HG03469 (cell line): ENCODE measurements around the gene CD2.
A peak's percentile ranks its signal among the peaks of the same experiment; 100 is the strongest.
"Not testable (repeated sequence)": the region's sequence is repeated elsewhere in the genome, so short reads cannot be mapped to it uniquely, and the experiment has no call there.

Experiments used
- ATAC-seq: cut with Tn5 transposase; IDR thresholded peaks from one replicate; pipeline ENCODE4 v1.9.1; 2021; ENCODE audit warnings: mild to moderate bottlenecking, moderate library complexity, moderate number of reproducible peaks; ENCODE audit not compliant: unreplicated experiment

The CD2 gene

GRCh38 chr1:116756092-116756491 is 1.9 kb downstream of the CD2 start:
- not testable (repeated sequence) for ATAC-seq

GRCh38 chr1:116758456-116758815 is 4.2 kb downstream of the CD2 start:
- not testable (repeated sequence) for ATAC-seq

- ATAC-seq, result no peak
Observed at GRCh38 chr1:116759636-116760035, 5.4 kb downstream of the CD2 start.

DNA sequence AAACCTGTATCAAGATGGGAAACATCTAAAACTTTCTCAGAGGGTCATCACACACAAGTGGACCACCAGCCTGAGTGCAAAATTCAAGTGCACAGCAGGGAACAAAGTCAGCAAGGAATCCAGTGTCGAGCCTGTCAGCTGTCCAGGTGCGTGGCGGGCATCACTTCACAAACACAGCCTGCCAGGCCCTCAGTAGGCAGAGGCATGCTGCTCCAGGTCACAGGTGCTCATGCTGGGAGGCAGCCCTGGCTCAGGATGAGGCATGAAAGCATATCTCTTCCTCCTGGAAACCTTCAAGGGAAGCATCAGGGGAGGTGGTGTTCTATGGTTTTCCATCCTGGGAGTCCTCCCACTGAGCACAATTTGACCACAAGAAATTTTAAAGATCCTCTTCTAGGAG is 6.3 kb downstream of the CD2 start:
- ATAC-seq, result no peak

DNA sequence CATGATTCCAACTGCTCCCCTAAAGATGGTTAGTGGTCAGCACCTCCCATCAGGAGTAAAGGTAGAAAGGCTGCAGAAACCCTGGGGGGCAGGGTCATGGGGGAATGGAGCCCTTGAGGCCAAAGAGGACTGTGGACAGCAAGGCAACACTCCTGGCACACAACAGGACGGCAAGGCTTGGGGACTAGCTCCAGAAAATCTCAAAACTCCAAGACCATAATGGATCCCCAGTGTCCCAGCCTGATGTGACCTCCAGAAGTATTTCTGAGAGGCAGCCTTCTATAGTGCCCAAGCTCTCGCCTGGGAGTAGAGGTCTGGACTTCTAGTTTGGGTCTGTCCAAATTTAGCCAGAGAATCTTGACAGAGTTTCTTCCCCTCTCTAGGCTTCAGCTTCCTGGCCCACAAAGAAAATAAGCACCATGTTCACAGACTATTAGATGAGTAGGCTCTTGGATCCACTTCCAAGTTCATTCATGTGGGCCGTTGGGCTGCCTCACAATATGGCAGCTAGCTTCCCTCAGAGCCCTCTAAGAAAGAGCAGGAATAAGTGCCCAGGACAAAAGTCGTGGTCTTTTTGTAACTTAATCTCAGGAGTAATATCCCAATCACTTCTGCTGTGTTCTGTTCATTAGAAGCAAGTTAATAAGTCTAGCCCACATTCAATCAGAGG is 6.9 kb downstream of the CD2 start:
- ATAC-seq, result no peak

GRCh38 chr1:116762281-116762680 is 8.1 kb downstream of the CD2 start:
- no peak for ATAC-seq

DNA sequence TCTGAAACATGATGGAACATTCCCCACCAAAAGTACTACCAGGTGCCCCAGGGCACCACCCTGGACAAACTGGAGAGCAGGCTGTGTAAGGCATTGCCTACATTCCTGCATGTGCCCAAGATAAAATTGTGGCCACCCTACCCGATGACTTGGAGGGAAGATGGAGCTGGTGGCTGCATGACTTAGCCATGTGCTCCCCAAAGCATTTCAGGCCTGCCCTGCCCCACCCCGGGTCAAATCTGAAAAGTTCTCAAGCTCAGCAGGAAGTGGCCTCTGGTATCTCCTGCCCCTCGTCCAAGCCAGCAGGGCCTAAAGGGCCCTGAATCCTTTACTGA is 8.5 kb downstream of the CD2 start:
- no peak for ATAC-seq

GRCh38 chr1:116763116-116763786 is 9.0 kb downstream of the CD2 start:
- ATAC-seq, result no peak

DNA sequence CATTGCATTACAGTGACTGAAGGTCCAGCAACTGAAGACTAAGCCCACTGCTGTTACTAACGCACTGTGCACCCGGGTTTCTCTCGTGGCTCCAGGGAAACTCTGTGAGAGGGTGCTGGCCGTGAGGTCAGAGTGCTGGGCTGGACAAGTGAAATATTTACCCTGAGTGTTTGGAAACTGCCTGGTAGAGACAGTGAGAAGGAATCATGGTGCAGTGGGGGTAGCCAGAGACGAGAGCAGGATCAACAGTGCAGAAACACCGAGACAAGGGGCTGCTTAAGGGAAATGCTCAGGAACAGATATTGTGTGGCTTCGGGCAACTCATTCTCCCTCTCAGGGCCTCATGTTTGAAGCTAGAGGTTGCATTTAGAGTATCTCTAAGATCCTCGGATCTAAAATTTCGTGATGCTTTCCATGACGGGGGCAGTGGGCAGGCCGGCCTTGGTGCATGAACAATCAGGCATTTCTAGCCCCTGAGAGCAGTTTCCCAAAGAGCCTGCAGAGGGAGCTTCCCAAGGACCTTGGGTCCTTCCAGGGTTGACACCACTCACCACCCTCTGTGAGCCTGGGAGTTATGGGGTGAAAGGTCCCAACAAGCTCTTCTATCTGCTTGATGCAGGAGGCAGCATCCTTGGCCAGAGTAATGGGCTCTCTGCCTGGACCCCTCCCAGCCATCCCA is 9.7 kb downstream of the CD2 start:
- ATAC-seq, result no peak

GRCh38 chr1:116764466-116764898 is 10.3 kb downstream of the CD2 start:
- ATAC-seq, result no peak

GRCh38 chr1:116764906-116765862 is 11.0 kb downstream of the CD2 start:
- ATAC-seq, result no peak

DNA sequence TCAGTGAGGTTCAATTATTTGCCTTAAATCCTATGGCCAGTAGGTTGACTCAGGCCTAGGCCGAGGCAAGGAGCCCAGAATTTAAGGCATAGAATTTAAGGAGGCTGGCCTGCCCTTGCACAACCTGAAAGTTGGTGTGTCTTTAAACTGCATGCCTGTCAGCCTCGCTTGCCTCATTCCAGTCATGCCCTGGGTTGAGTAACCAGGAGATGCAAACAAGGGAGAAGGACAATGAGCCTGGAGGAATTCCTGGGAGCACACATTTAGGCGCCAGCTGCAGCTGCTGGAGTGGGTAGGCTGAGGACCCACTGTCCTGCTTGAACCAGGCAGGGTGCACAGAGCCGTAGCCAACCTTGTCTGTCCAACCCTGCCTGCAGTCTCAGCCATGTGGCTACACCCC is 11.7 kb downstream of the CD2 start:
- ATAC-seq, result no peak

- ATAC-seq, result no peak
Observed at GRCh38 chr1:116766616-116767469, 12.6 kb downstream of the CD2 start.

DNA sequence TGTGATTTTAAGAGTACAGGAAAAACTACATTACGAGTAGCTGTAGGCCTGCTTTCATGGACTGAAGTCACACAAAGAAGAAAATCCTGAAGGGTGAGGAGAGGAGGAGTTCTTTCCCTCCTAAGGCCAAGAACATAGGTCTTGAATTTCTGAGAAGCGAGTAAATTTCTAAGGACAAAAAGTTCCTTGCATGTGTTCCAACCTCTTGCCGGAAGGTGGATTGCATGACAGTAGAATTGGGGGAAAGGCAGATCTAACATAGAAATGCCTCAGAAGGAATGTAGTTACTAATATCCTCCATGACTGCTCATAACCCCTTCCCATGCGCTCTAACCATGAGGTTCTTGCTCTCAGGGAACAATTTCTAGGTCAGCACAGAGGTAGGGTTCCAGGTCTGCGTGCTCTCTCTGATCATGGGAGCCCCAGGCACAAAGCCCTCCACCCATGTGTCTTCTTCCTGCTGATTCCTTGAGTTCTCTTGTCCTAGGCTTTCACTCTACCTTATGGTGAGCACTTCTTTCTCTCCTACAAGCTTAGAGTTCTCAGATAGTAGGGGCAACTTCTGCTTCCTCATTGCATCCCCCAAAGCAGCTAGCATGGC is 13.7 kb downstream of the CD2 start:
- ATAC-seq, result no peak

- ATAC-seq, result no peak
Observed at GRCh38 chr1:116768416-116769103, 14.3 kb downstream of the CD2 start.

- ATAC-seq, result no peak
Observed at GRCh38 chr1:116769104-116769452, 14.8 kb downstream of the CD2 start.

DNA sequence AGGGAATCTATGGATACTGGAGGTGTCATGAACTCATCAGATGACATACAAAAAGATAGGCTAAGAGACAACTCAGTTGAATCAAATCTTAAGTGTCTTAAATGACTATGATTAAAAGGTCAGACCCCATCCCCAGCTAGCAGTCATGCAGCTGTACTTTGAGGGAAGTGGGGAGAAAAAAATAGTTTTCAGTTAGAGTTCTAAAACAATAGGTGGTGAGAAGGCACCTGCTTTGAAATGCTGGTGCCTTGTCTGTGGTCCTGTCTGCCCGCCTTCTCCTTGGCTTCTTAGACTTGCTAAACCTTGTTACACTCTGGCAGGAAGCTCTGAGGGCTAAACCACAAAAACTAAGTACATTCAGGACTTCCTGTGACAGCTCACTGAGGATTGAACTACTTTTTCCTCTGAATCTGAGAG is 15.3 kb downstream of the CD2 start:
- peak; percentile 64 for ATAC-seq

- no peak for ATAC-seq
Observed at GRCh38 chr1:116769994-116770393, 15.8 kb downstream of the CD2 start.

GRCh38 chr1:116770625-116771024 is 16.4 kb downstream of the CD2 start:
- no peak for ATAC-seq
